GM19452 (cell line): ENCODE measurements around the gene RPL5.
"Not testable (repeated sequence)": the region's sequence is repeated elsewhere in the genome, so short reads cannot be mapped to it uniquely, and the experiment has no call there.

ENCODE experiments used
- ATAC-seq: cut with Tn5 transposase; IDR thresholded peaks from one replicate; pipeline ENCODE4 v1.9.1; 2021; ENCODE audit not compliant: unreplicated experiment

The RPL5 gene

GRCh38 chr1:92831762-92832536 lies at the start of gene RPL5:
Gene RPL5 (plus strand): TSS chr1:92832040. CDS start chr1:92832115, 75 bp downstream.
- peak; percentile 88 for ATAC-seq

GRCh38 chr1:92783550-92783949 lies 48.3 kb upstream of the RPL5 start:
- ATAC-seq = not testable (repeated sequence)

DNA sequence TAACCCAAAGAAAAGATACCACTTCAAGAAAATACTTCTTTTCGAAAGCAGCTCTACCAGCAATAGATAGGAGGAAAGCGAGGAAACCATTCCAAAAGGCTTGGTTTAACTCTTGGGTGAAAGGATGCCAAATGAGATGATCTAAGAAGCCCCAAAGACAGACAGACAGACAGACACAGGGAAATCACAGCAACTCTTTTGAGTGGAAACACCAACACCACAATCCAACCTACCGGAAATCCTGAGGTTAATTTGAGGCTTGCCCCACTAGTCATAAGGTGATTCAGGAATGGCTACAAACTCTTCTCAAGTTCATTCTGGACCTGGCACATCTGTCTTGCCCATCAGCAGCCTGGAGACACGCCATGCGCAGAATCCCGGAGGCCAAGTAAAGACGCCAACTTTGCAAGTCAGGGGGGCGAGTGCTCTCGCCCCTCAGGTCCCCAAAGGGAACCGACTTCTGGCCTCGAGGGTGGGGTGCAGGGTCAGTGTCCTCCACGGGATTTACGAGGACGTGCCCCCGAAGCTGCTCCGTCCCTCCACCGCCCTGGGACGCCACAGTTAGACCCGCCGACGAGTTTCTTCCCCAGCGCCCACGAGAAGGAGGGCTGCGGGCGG lies 47.7 kb upstream of the RPL5 start:
- ATAC-seq = no peak

- ATAC-seq = peak; percentile 97
Measured at GRCh38 chr1:92784639-92785500, 47.0 kb upstream of the RPL5 start, which contains the start of gene EVI5. Gene EVI5 (minus strand): TSS chr1:92785108. CDS start chr1:92736546, 48,562 bp downstream.

DNA sequence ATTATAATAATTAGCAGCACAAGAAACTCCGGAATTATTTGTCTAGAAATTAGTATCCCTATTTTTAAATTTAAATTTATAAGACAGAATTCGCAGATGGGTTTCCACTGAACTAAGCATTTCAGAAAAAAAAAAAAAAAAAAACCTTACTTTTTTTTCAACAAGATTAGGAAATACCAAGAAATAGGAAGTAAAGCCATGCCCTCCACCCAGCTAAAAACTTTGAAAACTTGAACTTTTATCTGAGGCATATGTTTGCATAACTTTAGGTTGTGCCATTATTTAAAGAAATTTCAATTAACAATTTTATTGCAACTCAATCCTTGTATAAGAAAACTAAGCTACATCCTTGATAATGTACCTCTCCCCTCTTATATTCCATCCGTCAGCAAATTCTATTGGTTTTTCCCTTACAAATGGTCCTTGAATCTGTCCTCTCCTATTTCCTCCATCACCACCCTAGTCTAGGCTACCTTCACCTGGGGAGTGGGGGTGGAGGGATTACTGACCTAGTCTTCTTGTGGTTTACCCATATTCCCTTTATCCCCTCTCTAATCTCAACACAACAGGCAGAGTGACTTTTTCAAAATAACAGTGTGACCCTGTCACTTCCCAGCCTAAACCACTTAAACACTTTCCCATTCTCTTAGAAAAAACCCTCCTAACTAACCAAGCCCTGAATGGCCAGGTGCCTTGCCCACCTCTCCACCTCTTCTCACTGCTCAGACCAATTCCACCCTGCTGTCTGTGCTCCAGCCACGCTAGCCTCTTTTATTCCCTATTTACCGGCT lies 45.5 kb upstream of the RPL5 start:
- no peak for ATAC-seq

- no peak for ATAC-seq
Measured at GRCh38 chr1:92790081-92790480, 41.8 kb upstream of the RPL5 start.

- no peak for ATAC-seq
Measured at GRCh38 chr1:92790867-92791266, 41.0 kb upstream of the RPL5 start.

GRCh38 chr1:92791487-92792066 lies 40.3 kb upstream of the RPL5 start:
- ATAC-seq = no peak

DNA sequence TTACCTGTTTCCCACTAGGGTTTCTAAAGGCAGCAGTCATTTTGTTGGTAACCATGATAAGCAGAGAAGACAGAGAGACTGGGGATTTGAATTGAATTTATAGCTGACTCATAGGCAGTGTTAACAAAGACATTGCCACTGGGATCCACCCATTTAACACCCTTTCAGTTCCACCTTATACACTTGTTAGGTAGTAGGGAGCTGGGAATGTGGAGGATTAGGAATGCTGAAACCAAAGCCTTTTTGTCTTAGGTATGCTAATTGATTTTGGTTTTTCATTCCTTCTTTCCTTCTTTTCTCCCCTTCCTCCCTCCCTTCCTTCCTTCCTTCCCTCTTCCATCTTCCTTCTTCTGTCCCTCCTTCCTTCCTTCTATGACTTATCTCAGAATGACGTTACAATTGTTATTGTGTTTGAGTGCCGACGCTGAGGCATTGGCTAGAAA lies 39.5 kb upstream of the RPL5 start:
- ATAC-seq = no peak

DNA sequence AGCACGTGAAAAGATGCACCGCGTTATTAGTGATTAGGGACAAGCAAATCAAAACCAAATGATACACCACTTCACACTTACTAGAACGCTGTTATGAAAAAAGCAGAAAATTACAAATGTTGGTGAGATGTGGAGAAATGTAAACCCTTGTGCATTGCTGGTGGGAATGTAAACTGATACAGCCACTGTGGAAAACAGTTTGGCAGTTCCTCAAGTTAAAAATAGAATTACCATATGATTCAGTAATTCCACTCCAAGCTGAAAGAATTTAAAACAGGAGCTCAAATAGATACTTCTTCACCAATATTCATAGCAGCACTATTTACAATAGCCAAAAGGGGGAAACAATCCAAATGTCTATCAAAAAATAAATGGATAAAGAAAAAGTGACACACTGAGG lies 36.7 kb upstream of the RPL5 start:
- no peak for ATAC-seq

- no peak for ATAC-seq
Measured at GRCh38 chr1:92797297-92797696, 34.5 kb upstream of the RPL5 start.

GRCh38 chr1:92797961-92798360 lies 33.9 kb upstream of the RPL5 start:
- no peak for ATAC-seq

GRCh38 chr1:92803140-92803887 lies 28.5 kb upstream of the RPL5 start:
- ATAC-seq = no peak

GRCh38 chr1:92804721-92805201 lies 27.1 kb upstream of the RPL5 start:
- no peak for ATAC-seq

GRCh38 chr1:92805216-92805615 lies 26.6 kb upstream of the RPL5 start:
- ATAC-seq = no peak

DNA sequence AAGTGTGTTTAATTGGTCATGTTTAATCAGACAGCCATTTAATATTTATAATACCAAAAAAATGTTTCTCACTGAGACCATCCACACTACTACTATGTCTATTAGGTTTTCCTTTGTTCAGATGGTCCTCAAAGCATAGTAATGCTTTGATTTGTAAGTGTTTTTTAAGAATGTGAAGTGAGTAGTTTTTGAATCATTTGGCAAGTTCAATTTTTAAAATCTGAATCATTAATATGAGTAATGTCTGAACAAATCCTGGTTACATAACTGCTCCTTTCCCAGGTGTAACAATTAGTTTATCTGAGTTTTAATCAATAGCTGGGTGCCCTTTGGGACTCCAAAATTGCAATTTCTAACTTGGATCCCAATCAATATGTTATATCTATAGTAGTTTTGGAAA lies 23.5 kb upstream of the RPL5 start:
- no peak for ATAC-seq

DNA sequence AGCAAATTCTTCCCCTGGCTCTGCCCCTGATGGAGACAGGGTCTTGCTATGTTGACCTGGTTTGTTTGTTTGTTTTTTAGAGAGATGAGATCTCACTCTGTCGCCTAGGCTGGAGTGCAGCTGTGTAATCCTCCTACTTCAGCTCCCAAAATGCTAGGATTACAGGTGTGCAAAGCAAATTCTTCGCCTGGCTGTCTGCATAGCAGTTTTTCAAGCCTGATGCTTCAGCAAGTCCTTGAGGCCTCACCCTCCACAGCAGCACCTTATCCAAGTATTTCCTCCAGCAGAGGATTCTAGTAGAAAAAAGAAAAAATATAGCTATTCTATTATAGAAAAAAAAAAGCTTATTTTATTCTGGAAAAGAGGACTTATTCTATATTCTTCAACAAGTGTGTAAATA lies 15.1 kb upstream of the RPL5 start:
- ATAC-seq = no peak

DNA sequence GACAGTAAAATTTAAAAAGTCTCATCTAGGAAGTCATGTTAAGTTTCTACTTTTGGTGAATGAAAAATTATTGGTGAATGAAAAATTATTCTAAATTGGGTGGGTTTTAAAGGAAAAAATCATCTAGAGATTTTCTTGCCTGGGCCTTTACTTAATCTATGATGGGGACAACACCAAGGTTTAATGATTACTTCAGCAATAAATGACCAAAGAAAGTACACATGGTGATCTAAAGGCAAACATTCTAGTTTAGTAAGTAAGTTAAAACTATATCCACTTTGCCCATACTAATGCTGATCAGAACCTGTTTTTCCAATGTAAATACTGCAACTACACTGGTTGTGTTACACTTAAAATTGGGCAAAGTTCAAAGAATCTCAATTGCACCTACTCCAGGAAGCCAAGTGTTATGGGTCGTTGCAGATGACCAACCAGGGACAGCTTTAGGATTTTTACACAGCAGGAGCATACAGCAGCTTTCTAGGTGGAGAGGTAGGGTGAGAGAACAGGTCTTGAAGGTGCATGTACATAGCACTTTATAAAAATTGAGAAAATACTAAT lies 14.6 kb upstream of the RPL5 start:
- ATAC-seq = no peak
